Posterior cingulate gyrus (tissue), 11 donors: Measurements from ENCODE around the gene TUG1.
A peak's percentile ranks its signal among the peaks of the same experiment; 100 is the strongest.

Source experiments
- DNase-seq, 10 donors: peaks; one replicate each; pipeline versions ENCODE4 v3.0.0 to v3.0.0-alpha.2; 2020 to 2021; ENCODE audit warnings: mixed read lengths in 3 of 10
- intact Hi-C: fragments of 100-400 bp; cut with DNase I; formaldehyde crosslinking; loops from one replicate; pipeline ENCODE4 v1.15.1; 2023

The TUG1 gene

GRCh38 chr22:30968924-30969531 lies at the start of gene TUG1:
TUG1 (plus strand) TSS chr22:30969265.
- intact Hi-C loops: loop anchor here (2.0 to 5.0 kb wide), 2 partner anchors 116 to 323 kb away; partner anchors contain the start of gene PIK3IP1
- peak; percentile 97 to 100 (median 98) for DNase-seq

DNA sequence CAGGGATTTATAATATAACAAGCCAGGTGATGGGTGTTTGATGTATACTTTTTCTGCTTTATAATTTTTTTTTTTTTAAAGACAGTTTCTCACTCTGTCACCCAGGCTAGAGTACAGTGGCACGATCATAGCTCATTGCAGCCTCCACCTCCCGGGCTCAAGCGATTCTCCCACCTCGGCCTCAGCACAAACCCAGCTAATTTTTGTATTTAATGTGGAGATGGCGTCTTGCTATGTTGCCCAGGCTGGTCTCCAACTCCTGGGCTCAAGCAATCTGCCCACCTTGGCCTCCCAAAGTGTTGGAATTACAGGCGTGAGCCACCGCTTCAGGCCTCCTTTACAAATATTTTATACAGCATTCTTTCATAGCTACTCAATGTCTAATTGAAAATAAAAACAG lies 49.1 kb upstream of the TUG1 start:
- intact Hi-C loops: loop anchor here (1.0 kb wide), 2 partner anchors 157 to 286 kb away; no protein-coding TSS in a partner anchor
- DNase-seq: no peak

DNA sequence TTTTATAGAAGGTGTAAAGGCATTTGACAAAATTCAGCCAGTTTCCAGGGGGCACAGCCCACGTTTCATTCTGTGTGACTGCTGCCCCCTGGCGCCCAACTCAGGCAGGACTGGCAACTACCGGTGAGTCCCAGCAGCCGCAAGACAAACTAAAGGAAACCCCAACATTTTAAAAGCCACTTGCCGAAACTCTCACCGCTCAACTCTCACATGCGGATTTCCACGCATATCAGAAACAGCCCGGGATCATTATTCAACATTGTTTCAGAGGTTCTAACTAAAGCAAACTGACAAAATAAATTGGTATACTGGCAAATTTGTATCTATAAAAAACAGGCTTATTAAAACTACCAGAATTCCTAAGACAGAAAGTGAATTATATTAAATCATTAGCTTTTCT lies 48.7 kb upstream of the TUG1 start:
- intact Hi-C loops: loop anchor here (1.0 kb wide), 2 partner anchors 157 to 286 kb away; no protein-coding TSS in a partner anchor

GRCh38 chr22:30921108-30921507 lies 48.0 kb upstream of the TUG1 start:
- intact Hi-C loops: no loop called here
- DNase-seq: no peak

More for the DNA sequence above, 48.7 kb upstream of the TUG1 start:
- DNase-seq: peak; percentile 66 to 97 (median 88)

DNA sequence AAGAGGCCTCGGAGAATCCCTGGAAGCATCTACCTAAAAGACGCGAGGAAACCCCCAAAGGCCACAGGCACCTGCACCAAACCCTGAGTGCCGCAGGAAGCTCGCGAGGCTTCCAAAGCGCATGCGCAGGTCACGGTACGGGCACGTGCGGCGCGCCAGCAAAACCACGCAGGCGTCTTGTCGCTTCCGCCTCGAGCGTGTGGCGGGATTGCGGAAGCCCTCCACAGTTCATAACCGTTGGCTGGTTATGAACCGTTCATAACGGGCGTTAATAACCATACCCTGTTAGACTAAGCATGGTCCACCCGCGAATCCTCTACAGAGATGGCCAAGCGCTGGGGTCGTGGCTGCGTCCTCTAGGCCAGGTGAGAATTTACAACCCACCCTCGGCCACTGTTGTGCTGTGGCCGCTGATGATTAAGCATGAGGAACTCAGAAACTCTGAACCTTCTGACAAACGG lies 46.9 kb upstream of the TUG1 start:
- intact Hi-C loops: no loop called here
- DNase-seq: peak in 8 of 10 donors; percentile 31 to 92 (median 54)

DNA sequence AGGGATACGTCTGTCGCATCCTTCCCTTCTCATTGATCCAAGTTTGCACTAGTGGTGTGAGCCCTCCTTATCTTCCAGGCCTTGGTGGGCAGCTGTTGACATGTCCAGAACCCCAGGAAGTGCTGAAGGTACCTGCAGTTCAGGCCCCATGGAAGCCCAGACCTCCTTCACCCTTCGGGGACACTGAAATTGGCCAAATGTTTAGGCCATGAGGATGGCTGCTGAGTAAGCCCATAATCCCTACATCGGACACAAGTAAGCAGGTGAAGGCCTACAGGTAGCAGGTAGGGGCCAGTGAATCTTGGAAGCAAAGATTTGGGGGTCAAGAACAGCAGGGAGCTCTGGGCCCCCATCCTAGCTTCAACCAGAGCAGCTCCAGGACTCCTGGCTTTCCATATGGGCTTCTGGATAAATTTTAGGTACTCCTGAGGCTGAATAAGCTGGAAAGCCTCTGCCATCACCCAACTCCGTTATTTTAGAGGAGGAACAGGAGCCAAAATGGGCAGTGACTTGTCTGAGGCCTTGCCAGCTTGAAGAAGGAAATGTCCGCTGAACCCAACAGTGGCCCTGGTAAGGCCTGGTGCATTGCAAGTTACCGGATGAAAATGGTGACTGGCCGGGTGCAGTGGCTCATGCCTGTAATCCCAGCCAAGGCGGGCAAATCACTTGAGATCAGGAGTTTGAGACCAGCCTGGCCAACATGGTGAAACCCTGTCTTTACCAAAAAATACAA lies 45.7 kb upstream of the TUG1 start:
- intact Hi-C loops: no loop called here
- no peak for DNase-seq

DNA sequence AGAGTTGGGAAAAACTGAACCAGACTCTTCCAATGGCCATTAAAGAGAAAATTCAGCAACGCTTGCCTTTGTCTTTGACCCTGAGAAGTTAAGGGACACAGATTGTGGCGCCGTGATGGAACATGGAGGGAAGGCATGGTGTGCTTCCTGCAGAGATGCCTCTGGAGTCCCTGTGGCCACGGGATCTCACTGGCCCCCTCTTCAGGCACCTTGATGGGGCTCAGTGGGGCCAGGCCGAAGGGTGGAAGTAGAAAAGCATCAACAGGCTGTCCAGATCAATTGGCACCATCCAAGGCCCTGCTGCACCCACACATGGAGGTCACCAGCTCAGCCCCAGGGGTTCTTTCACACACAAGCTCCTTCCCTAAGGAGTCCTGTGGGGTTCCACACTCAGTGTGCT lies 43.4 kb upstream of the TUG1 start:
- intact Hi-C loops: no loop called here
- DNase-seq: no peak

DNA sequence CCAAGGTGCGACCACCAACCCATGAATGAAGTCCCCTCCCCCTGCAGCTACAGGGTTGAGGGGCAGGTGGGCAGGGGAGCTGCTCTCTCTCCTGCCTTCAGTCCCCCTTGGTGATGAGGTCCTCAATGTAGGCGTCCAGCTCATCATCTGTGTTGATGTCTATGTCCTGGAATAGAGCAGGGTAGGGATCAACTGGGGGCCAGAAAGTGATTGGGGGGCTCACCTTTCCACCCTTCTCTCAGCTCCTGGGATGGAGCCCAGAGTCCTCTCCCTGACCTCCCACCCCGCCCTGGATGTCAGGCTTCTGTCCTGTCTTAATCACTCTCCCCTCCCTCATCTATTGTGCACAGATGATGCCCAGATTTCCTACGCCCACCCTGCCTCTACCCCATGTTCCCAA lies 42.4 kb upstream of the TUG1 start:
- intact Hi-C loops: no loop called here

DNA sequence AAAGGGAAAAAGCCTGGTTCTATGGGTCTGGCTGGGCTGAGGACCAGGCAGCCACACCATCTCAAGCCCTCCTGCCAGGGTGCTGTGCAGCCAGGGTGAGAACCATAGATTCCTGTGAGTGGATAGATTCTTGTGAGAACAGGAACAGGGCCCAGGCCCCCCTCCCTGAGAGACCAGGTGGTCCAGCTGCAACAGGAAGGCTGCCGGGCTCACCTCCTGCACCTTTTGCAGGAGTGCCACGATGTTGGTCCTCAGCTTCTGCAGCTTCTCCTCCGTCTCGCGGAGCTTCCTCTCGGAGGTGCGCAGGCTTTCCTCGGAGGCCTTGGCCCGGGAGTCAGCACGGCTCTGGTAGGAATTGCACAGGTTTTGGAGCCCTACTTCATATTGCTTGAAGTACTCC lies 41.3 kb upstream of the TUG1 start:
- intact Hi-C loops: no loop called here
- DNase-seq: peak in 1 of 10 donors; percentile 53

More for the DNA sequence above, 42.4 kb upstream of the TUG1 start:
- DNase-seq: peak in 1 of 10 donors; percentile 39

GRCh38 chr22:30928401-30928800 lies 40.7 kb upstream of the TUG1 start:
- no peak for DNase-seq
- intact Hi-C loops: no loop called here

DNA sequence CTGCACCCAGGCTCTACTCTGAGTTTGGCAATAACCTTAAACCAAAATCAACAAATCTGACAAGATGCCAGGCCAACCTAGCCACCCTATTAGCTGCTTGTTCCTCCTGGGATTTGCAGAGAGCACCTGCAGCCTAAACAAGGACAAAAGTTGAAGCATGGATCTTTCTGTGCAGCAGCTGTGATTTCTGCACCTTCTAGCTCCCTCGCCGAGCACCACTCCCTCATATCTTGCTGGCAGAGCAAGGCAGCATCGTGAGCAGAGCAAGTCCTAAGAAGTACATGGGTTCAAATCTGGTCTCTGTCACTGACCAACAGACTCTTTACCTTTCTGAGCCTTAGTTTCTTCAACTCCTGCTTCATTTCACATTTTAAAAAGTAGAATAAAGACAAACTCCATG lies 38.8 kb upstream of the TUG1 start:
- intact Hi-C loops: no loop called here
- no peak for DNase-seq

DNA sequence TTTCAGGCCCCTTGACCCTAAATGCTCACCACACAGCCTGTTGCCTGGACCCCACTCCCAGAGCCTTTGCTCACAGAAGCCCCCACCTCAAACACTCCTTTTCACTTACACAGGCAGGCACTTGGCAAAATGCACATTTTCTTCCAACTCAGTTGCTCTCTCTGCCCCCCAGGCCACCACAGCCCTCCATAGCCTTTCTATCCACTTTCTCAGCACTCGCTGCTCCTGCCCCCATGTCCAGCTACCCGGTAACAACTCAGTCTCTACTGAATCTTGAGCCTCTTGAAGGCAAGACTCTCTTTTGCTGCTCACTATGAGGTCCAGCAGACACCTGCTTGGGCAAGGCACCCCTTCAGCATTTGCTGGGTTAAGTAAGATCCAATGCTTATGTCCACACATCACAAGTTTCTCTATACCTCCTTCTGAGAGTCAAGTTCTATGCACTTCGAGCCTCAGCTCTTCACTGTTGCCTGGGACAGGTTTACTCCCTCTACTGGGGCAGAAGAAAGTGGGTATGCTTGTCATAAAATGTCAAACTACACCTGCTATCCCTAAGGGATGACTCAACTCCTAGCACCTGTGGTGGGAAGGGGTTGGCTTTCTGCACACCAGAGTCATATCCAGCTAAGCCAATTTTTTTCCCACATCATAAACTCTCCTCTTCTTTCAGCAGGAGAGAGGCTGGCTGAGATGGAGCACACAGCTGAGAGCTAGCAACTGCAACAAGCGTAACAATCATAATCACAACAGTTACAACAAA lies 37.3 kb upstream of the TUG1 start:
- intact Hi-C loops: no loop called here
- no peak for DNase-seq

GRCh38 chr22:30932661-30933060 lies 36.4 kb upstream of the TUG1 start:
- no peak for DNase-seq
- intact Hi-C loops: no loop called here

- intact Hi-C loops: no loop called here
- DNase-seq: no peak
Measured at GRCh38 chr22:30933457-30933856, 35.6 kb upstream of the TUG1 start.

DNA sequence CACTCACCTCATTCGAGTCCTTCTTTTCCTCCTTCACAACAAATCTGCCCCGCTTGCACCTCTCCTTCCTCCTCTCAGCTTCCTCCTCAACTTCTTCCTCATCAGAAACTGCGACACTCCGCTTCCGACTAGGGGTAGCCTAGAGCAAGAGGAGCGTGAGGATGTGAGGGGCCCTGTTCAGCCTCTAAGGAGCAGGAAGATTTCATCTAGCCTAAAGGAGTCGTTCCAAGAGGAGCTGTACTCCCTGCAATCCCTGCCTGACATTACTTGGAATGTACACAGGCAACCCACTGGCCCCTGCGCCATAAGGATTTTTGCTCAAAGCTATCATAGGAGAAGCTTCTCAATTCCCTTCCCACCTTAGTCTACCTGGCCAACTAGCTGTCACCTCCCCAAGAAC lies 35.0 kb upstream of the TUG1 start:
- no peak for DNase-seq
- intact Hi-C loops: no loop called here

DNA sequence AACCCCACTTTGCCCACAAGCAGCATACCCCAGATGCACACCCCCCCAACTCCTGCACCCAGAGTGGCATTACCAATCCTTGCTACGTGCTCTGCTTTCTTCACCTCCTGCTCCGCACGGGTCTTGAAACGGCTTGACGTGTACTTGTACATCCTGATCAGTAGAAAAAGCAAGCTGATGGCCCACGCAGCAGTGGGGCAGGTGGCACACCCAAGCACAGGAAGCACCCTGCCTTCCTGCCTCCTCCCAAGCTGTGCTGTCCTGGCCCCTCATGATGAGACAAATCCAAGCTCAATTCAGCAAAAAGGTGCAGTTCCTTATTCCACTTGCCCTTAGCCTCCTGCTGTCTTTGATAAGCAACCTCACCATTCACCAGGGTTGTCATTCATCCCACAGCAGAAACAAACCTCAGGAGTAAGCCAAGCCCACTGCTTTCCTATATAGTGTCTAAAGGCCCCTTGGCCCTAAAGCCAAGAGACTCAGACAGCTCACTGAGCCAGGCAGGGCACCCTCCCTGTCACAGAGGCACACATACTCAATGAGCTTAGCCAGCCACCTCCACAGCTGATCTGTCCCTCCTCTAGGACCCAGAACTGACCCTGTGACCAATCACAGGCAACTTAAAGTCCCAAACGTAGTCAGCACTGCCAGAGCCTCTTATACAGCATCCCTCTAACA lies 28.2 kb upstream of the TUG1 start:
- no peak for DNase-seq
- intact Hi-C loops: loop anchor here (10.0 kb wide), 1 partner anchor 294 kb away; no protein-coding TSS in a partner anchor

DNA sequence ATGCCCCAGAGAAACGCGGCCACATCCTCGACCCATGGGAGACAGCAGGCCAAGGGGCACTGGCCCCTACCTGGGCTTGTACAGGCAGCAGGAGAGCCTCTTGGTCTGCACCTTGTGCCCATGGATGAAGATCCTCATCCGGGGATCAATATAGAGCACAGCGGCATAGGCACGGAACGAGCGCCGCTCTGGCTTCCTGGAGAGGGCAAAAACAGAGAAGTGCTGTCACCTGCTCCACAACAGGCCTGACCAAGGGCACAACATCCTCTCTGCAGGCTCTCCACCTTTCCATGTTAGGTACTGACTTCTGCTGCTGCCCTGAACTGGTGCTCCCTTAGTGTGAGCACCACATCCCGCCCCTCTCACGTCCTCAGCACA lies 27.7 kb upstream of the TUG1 start:
- intact Hi-C loops: loop anchor here (10.0 kb wide), 1 partner anchor 293 kb away; no protein-coding TSS in a partner anchor
- no peak for DNase-seq

GRCh38 chr22:30943368-30943767 lies 25.7 kb upstream of the TUG1 start:
- no peak for DNase-seq
- intact Hi-C loops: loop anchor here (10.0 kb wide), 1 partner anchor 291 kb away; no protein-coding TSS in a partner anchor

DNA sequence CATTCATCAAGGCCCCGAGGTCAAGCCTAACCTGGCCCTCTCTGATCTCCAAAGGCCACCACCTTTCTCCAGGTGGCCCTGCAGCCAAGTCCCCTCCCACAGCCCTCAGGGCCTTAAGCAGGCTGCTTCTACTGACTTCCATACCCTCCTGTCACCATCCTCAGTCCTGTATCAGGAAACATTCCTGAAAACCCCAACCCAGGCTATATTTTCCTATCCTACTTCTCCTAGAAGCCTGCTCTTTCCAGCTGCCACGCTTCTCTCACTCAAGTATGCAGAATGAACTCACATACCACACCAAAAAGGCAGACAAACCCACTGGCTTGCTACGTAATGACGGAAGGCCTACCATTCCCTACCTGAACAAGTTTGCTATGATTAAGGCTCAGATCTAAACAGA lies 24.1 kb upstream of the TUG1 start:
- DNase-seq: no peak
- intact Hi-C loops: loop anchor here (5.0 to 10.0 kb wide), 2 partner anchors 202 to 290 kb away; no protein-coding TSS in a partner anchor

DNA sequence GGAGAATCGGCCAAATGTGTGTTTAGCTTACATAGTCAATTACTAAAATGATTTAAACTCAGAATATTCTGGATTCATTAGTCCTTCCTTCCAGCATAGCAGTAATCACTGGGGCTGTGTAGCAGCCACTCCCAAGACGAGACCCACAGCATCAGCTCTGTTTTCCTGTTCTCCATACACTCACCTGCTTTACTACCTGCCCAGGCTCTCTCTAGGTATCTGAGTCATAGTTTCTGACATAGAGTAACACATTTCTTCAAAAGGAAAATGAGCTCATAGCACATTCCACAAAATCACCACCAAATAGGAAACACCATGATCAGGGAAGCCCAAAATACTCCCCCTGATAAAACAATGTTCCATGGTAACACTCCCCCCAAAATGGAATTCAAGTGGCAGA lies 23.4 kb upstream of the TUG1 start:
- intact Hi-C loops: loop anchor here (2.0 to 10.0 kb wide), 3 partner anchors 139 to 289 kb away; no protein-coding TSS in a partner anchor

More for the DNA sequence above, 23.4 kb upstream of the TUG1 start:
- no peak for DNase-seq
